ENCODE measurements around the gene DHX35. TPM values are rescaled to one million over a fixed set of nuclear protein-coding genes. Genes with fewer than 3 reads are reported as not detected.
A peak's percentile ranks its signal among the peaks of the same experiment; 100 is the strongest.

The DHX35 gene
- total RNA-seq, 4 donors from 2014 or later, result 14.9 to 24.0 (median 15.9) TPM

DNA sequence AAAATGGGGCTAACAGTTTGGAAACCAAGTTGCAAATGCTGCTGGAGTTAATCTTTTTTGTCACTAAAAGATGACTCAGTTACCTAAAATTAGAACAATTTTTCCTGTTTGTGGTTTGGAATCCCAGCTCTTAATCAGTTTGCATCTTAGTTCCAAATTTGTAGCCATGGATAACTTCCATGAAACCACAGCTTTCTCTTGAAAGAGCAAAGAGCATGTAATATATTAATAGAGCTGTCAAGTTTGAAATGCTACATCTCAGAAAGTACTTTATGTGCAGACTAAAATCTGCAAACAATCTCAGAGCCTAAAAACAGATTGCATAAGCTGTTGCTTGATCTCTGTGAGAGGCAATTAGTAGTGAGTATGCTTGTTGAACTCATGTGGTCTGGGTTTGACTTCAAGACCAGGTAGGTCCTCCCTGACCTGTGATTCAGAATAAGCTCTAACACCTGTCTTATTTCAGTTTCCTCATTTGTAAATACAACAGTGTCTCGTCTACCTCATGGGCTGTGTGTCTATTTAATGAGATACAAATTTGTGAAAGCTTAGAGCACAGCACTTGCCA, 23.5 kb downstream of the DHX35 start:
- TF ChIP-seq EP300 (IDR thresholded peaks at IDR 0.05), result peak in 1 of 2 donors; percentile 44
- TF ChIP-seq, protein P1, sequence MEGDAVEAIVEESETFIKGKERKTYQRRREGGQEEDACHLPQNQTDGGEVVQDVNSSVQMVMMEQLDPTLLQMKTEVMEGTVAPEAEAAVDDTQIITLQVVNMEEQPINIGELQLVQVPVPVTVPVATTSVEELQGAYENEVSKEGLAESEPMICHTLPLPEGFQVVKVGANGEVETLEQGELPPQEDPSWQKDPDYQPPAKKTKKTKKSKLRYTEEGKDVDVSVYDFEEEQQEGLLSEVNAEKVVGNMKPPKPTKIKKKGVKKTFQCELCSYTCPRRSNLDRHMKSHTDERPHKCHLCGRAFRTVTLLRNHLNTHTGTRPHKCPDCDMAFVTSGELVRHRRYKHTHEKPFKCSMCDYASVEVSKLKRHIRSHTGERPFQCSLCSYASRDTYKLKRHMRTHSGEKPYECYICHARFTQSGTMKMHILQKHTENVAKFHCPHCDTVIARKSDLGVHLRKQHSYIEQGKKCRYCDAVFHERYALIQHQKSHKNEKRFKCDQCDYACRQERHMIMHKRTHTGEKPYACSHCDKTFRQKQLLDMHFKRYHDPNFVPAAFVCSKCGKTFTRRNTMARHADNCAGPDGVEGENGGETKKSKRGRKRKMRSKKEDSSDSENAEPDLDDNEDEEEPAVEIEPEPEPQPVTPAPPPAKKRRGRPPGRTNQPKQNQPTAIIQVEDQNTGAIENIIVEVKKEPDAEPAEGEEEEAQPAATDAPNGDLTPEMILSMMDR (IDR thresholded peaks at IDR 0.05), result no peak
- peak overlapping the region in 3 of 4 donors; percentile 11 to 43 (median 38) for H3K27ac ChIP-seq
- H3K36me3 ChIP-seq, result peaks cover 0 to 29% (median 0%) of the 10 kb centered on the region in 3 donors
- H3K9me3 ChIP-seq, result no peaks in the 10 kb centered on the region
- H3K4me3 ChIP-seq, result no peak overlapping the region
- H3K27me3 ChIP-seq, result no peaks in the 10 kb centered on the region
- H3K4me1 ChIP-seq, result peaks cover 0 to 18% (median 3%) of the 10 kb centered on the region in 4 donors
- DNase-seq (ENCODE audit: low spot score in 2 of 2), result no peak
- WGBS, 2 donors, result 70 to 80% methylated on average over 1 of the region's 1 CpG

DNA sequence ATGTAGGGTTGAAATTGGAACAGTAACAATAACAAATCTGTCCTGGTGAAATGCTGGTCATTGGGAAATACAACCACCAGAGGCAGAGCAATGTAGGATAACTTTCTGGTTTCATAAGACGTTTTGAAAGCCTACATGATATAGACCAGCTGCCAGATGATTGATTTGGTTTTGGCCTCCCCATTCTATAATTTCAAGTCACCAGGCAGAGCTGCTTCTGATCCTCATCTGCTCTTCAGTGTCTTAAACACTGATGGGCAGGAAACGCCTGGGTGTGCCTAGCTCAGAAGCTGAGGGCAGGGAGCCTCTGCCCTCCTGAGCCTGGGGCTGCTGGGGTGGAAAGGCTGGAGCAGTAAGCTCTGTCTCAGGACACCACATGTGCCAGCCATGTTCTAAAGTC, 24.5 kb downstream of the DHX35 start:
- peaks cover 0 to 18% (median 3%) of the 10 kb centered on the region in 4 donors for H3K4me1 ChIP-seq
- no peak for DNase-seq (ENCODE audit: low spot score in 2 of 2)
- TF ChIP-seq, protein P1 (IDR thresholded peaks at IDR 0.05), result no peak
- TF ChIP-seq EP300 (IDR thresholded peaks at IDR 0.05), result no peak
- no peak for TF ChIP-seq POLR2A (IDR thresholded peaks at IDR 0.05)
- no peak overlapping the region for H3K4me3 ChIP-seq
- H3K36me3 ChIP-seq, result peaks cover 0 to 38% (median 0%) of the 10 kb centered on the region in 3 donors
- WGBS, 2 donors, result 83 to 96% methylated on average over 2 of the region's 2 CpGs
- no peak overlapping the region for H3K27ac ChIP-seq
- no peaks in the 10 kb centered on the region for H3K27me3 ChIP-seq
- no peaks in the 10 kb centered on the region for H3K9me3 ChIP-seq

DNA sequence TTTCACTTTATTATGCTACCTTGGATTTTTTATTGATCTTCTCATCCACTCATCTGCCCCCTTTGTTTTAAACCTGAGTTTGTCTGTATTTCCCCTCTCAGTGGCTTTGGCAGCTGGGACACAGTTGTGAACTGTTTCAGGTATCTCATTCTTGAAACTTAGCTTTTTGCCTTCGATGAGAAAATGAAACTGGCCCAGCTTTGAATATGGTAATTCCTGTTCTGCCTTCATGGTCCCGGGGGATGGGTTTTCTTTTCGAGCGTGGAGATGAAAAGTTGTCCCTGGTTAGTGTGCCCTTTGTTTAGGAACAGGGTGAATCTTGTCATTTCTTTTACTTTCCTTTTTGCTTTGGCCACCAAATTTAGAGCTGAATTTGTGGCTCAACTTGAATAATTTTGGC, 25.6 kb downstream of the DHX35 start:
- TF ChIP-seq EP300 (IDR thresholded peaks at IDR 0.05) (no peak), POLR2A (IDR thresholded peaks at IDR 0.05) (no peak)
- TF ChIP-seq, protein P1 (IDR thresholded peaks at IDR 0.05), result no peak
- Histone ChIP-seq H3K9me3 (no peaks in the 10 kb centered on the region), H3K27ac (no peak overlapping the region), H3K27me3 (no peaks in the 10 kb centered on the region), H3K4me3 (no peak overlapping the region), H3K4me1 (peaks cover 0 to 18% (median 3%) of the 10 kb centered on the region in 4 donors), H3K36me3 (peaks cover 0 to 48% (median 0%) of the 10 kb centered on the region in 3 donors)
- DNase-seq (ENCODE audit: low spot score in 2 of 2), result no peak
- 86 to 91% methylated on average over 4 of the region's 4 CpGs for WGBS, 2 donors

DNA sequence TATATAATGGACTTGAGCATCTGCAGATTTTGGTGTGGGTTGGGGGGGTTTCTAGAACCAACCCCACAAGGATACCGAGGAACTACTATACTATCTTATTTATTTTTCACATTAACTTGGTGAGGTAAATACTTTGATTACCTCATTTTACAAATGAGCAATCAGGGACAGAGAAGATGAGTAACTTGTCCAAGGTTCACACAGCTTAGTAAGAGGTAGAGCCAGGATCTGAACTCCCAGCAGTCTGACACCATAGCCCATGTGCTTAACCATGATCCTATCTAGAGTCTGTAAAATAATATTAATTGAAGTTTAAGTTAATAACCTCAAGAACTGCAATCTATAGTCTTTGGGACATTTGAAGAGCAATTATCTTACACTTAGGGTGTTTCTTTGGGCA, 28.6 kb downstream of the DHX35 start:
- no peak for TF ChIP-seq EP300 (IDR thresholded peaks at IDR 0.05)
- no peak for TF ChIP-seq POLR2A (IDR thresholded peaks at IDR 0.05)
- TF ChIP-seq, protein P1 (IDR thresholded peaks at IDR 0.05), result no peak
- WGBS, 2 donors, result 97 to 100% methylated on average over 1 of the region's 1 CpG
- no peak overlapping the region for H3K4me3 ChIP-seq
- no peaks in the 10 kb centered on the region for H3K27me3 ChIP-seq
- DNase-seq (ENCODE audit: low spot score in 2 of 2), result no peak
- no peak overlapping the region for H3K27ac ChIP-seq
- no peaks in the 10 kb centered on the region for H3K9me3 ChIP-seq
- peaks cover 0 to 6% (median 0%) of the 10 kb centered on the region in 4 donors for H3K4me1 ChIP-seq
- H3K36me3 ChIP-seq, result peaks cover 0 to 70% (median 0%) of the 10 kb centered on the region in 3 donors

DNA sequence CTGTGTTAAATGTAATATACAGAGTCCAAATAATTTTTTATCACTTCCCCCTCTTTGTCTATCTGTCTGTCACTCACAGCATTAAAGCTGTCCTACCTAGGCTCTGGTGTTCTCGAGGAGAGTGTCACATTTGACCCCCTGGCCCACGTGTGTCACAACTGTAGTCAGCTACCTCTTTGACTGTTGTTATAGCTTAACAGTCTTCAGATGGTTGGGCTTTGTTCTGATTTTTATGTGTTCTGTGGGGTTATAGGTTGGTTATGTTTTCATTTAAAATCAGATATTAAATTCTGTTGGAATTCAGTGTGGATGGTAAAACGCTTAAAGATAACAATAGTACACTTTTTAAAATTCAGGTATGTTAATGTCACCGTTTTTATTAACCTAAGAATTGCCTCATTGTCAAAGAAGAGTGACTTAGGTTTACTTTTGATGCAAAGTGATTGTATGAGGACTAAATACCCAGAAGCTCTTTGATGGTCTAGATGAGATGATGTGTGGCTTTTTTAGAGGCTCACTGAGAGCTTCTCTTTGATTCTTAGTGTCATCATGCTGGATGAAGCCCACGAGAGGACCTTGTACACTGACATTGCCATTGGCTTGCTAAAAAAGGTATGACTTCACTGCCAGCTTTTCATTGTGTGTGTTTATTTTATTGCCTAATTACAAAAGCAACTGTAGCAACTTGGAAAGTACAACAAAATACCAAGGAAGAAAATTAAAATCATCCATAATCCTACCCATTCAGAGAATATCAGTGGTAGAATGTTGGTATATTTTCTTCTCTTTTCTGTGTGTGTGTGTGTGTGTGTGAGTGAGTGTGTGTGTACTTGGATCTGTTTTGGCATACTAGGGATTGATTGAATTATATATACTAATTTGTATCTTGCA, 29.9 kb downstream of the DHX35 start:
- Histone ChIP-seq H3K36me3 (peaks cover 0 to 80% (median 0%) of the 10 kb centered on the region in 3 donors), H3K27ac (no peak overlapping the region), H3K9me3 (no peaks in the 10 kb centered on the region), H3K4me3 (no peak overlapping the region), H3K4me1 (no peaks in the 10 kb centered on the region), H3K27me3 (no peaks in the 10 kb centered on the region)
- TF ChIP-seq EP300 (IDR thresholded peaks at IDR 0.05) (no peak), POLR2A (IDR thresholded peaks at IDR 0.05) (no peak)
- TF ChIP-seq, protein P1 (IDR thresholded peaks at IDR 0.05), result no peak
- 57 to 67% methylated on average over 5 of the region's 5 CpGs for WGBS, 2 donors
- no peak for DNase-seq (ENCODE audit: low spot score in 2 of 2)

All from tibial nerve (tissue), 4 donors.